Suprapubic skin (tissue), 4 donors: ENCODE results near the gene PDIA6. TPM values are rescaled to one million over a fixed set of nuclear protein-coding genes. Genes with fewer than 3 reads are reported as not detected.
A peak's percentile ranks its signal among the peaks of the same experiment; 100 is the strongest.
"Not testable (repeated sequence)": the region's sequence is repeated elsewhere in the genome, so short reads cannot be mapped to it uniquely, and the experiment has no call there.

Experiments used
- DNase-seq, 2 donors: peaks; one replicate each; pipeline ENCODE4 v3.0.0-alpha.2; 2019; ENCODE audit warnings: low spot score in 2 of 2
- H3K27ac ChIP-seq: fragments of 200-600 bp; sonication (generic); one replicate; pipeline ENCODE4 v1.5.1; 2019
- H3K27me3 ChIP-seq: fragments of 200-600 bp; sonication (generic); one replicate; pipeline ENCODE4 v1.5.1; 2019
- H3K36me3 ChIP-seq: fragments of 200-600 bp; sonication (generic); one replicate; pipeline ENCODE4 v1.5.1; 2019
- H3K4me1 ChIP-seq: fragments of 200-600 bp; sonication (generic); one replicate; pipeline ENCODE4 v1.5.1; 2019
- H3K4me3 ChIP-seq: fragments of 200-600 bp; sonication (generic); one replicate; pipeline ENCODE4 v1.5.1; 2019; ENCODE audit warnings: mild to moderate bottlenecking
- H3K9me3 ChIP-seq: fragments of 200-600 bp; sonication (generic); one replicate; pipeline ENCODE4 v1.5.1; 2019
- CTCF ChIP-seq, 2 donors: fragments of 200-600 bp in 1 of 2; fragments of 450-650 bp in 1 of 2; sonication (generic) in 1 of 2; IDR thresholded peaks; one replicate each; pipeline ENCODE4 v1.5.1; 2016 to 2019; ENCODE audit warnings: antibody characterized with exemption in 2 of 2, mild to moderate bottlenecking in 1 of 2, moderate library complexity in 1 of 2
- EP300 ChIP-seq: sonication (generic); formaldehyde crosslinking; IDR thresholded peaks from one replicate; pipeline ENCODE4 v1.6.1; 2017; ENCODE audit warnings: antibody characterized with exemption
- POLR2A ChIP-seq, 2 donors: fragments of 450-650 bp; IDR thresholded peaks; one replicate each; pipeline ENCODE4 v1.6.1; 2017; ENCODE audit warnings: antibody characterized with exemption in 2 of 2, mild to moderate bottlenecking in 2 of 2, moderate library complexity in 2 of 2
- POLR2AphosphoS5 ChIP-seq, 3 donors: sonication (generic); formaldehyde crosslinking; IDR thresholded peaks; one replicate each; pipeline ENCODE4 v1.6.1; 2017; ENCODE audit warnings: antibody characterized with exemption in 3 of 3
- WGBS: methylation state at CpG from one replicate; pipeline ENCODE4 v1.1.5; 2018; 5-methylcytosine and 5-hydroxymethylcytosine counted together
- total RNA-seq, 4 donors: library from RNA; depleted of rRNA; stranded (reverse); fragments of >200 nt; gene quantifications; one replicate each; pipeline ENCODE4 v1.1.0, GENCODE V29; 2016

The PDIA6 gene
- total RNA-seq, 4 donors from 2014 or later = 40.2 to 77.5 (median 63.1) TPM

- no peak overlapping the region for H3K27ac ChIP-seq
- TF ChIP-seq POLR2AphosphoS5 (IDR thresholded peaks at IDR 0.05) (no peak), POLR2A (IDR thresholded peaks at IDR 0.05) (no peak), EP300 (no peak), CTCF (IDR thresholded peaks at IDR 0.05) (no peak)
- H3K4me1 ChIP-seq = no peaks in the 10 kb centered on the region
- H3K36me3 ChIP-seq = no peaks in the 10 kb centered on the region
- WGBS = 90% methylated on average over 12 of the region's 12 CpGs
- no peaks in the 10 kb centered on the region for H3K9me3 ChIP-seq
- H3K4me3 ChIP-seq = no peak overlapping the region
- peaks cover 14% of the 10 kb centered on the region for H3K27me3 ChIP-seq
- DNase-seq = no peak
Measured at GRCh38 chr2:10819714-10820314, 7.2 kb upstream of the PDIA6 start.

DNA sequence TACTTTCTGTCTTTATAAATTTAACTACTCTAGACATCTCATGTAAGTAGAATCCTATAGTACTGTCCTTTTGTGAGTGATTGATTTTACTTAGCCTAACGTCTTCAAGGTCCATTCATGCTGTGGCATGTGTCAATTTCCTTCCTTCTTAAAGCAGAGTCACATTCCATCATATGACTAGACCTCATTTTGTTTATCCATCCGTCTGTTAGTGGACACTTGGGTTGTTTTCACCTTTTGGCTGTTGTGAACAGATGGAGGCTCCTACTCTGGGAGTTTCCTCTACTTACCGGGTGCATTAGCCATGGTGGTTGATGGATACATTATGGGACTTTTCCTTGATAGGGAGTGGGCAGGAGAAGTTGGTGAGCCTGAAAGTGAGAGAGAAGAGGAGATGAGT is 6.4 kb upstream of the PDIA6 start:
- Histone ChIP-seq H3K4me3 (no peak overlapping the region), H3K36me3 (no peaks in the 10 kb centered on the region), H3K4me1 (no peaks in the 10 kb centered on the region), H3K27ac (no peak overlapping the region), H3K9me3 (no peaks in the 10 kb centered on the region), H3K27me3 (peaks cover 10% of the 10 kb centered on the region)
- 75% methylated on average over 3 of the region's 3 CpGs for WGBS
- TF ChIP-seq POLR2A (IDR thresholded peaks at IDR 0.05) (no peak), POLR2AphosphoS5 (IDR thresholded peaks at IDR 0.05) (no peak), CTCF (IDR thresholded peaks at IDR 0.05) (no peak), EP300 (no peak)
- no peak for DNase-seq

DNA sequence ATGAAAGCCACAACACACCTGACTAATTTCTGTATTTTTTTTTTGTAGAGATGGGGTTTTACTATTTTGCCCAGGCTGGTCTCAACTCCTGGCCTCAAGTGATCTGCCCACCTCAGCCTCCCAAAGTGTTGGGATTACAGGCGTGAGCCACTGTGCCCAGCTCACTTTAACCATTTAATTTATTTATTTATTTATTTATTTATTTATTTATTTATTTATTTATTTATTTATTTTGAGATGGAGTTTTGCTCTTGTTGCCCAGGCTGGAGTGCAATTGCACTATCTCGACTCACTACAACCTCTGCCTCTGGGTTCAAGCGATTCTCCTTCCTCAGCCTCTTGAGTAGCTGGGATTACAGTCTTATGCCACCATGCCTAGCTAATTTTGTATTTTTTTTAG is 5.7 kb upstream of the PDIA6 start:
- not testable (repeated sequence) for H3K27ac ChIP-seq

DNA sequence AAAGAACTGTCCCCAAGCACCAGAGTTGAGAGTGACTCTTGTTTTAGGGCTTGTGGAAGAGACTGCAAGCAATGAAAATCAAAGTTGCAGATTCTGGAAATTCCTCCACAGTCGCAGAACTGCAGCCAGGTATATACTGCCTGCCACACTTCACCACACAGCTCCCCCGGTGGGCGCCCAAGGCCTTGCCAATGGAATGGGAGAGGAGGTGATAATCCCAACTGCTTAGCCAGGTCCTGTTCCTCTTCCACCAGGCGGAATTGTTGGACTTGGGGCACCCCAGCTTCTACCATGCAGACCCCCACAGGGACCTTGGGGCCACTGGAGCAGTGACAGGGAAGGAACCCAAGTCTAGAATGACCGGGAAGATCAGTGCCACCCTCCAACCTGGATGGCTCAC is 4.8 kb upstream of the PDIA6 start:
- H3K4me1 ChIP-seq = peaks cover 7% of the 10 kb centered on the region
- H3K4me3 ChIP-seq = no peak overlapping the region
- H3K27me3 ChIP-seq = peaks cover 10% of the 10 kb centered on the region
- DNase-seq = no peak
- no peak overlapping the region for H3K27ac ChIP-seq
- H3K9me3 ChIP-seq = no peaks in the 10 kb centered on the region
- TF ChIP-seq EP300 (no peak), POLR2AphosphoS5 (IDR thresholded peaks at IDR 0.05) (no peak), POLR2A (IDR thresholded peaks at IDR 0.05) (no peak), CTCF (IDR thresholded peaks at IDR 0.05) (no peak)
- H3K36me3 ChIP-seq = no peaks in the 10 kb centered on the region
- 44% methylated on average over 3 of the region's 5 CpGs for WGBS

More for the DNA sequence above, 5.7 kb upstream of the PDIA6 start:
- not testable (repeated sequence) for H3K27me3 ChIP-seq, H3K4me3 ChIP-seq, H3K36me3 ChIP-seq, H3K9me3 ChIP-seq, H3K4me1 ChIP-seq
- DNase-seq = peak in 1 of 2 donors; percentile 3
- WGBS = 97% methylated on average over 3 of the region's 3 CpGs

- Histone ChIP-seq H3K36me3 (no peaks in the 10 kb centered on the region), H3K4me1 (peaks cover 27% of the 10 kb centered on the region), H3K27ac (no peak overlapping the region), H3K27me3 (no peaks in the 10 kb centered on the region), H3K9me3 (no peaks in the 10 kb centered on the region), H3K4me3 (no peak overlapping the region)
- 50% methylated on average over 10 of the region's 16 CpGs for WGBS
- DNase-seq = no peak
- TF ChIP-seq POLR2A (IDR thresholded peaks at IDR 0.05) (no peak), POLR2AphosphoS5 (IDR thresholded peaks at IDR 0.05) (no peak), CTCF (IDR thresholded peaks at IDR 0.05) (no peak), EP300 (no peak)
Measured at GRCh38 chr2:10814571-10815331, 2.2 kb upstream of the PDIA6 start.
